Ishikawa (cell line): ENCODE results near the gene MED12.
A peak's percentile ranks its signal among the peaks of the same experiment; 100 is the strongest.

Experiments
- CEBPB ChIP-seq: IDR thresholded peaks from 2 replicates; pipeline ENCODE4 v1.6.1; 2012
- CREB1 ChIP-seq: IDR thresholded peaks from 2 replicates; pipeline ENCODE4 v1.6.1; 2012; ENCODE audit warnings: low read depth
- EGR1 ChIP-seq: IDR thresholded peaks from 2 replicates; pipeline ENCODE4 v1.6.1; 2012
- EP300 ChIP-seq: IDR thresholded peaks from 2 replicates; pipeline ENCODE4 v1.6.1; 2012; ENCODE audit warnings: borderline replicate concordance
- FOXM1 ChIP-seq: IDR thresholded peaks from 2 replicates; pipeline ENCODE4 v1.6.1; 2012; ENCODE audit warnings: low read depth, borderline replicate concordance
- NFIC ChIP-seq: IDR thresholded peaks from 2 replicates; pipeline ENCODE4 v1.6.1; 2012
- RAD21 ChIP-seq: IDR thresholded peaks from 2 replicates; pipeline ENCODE4 v1.6.1; 2012; ENCODE audit warnings: low read depth
- TAF1 ChIP-seq: IDR thresholded peaks from 2 replicates; pipeline ENCODE4 v1.6.1; 2012; ENCODE audit warnings: low read depth, mild to moderate bottlenecking
- TCF12 ChIP-seq: IDR thresholded peaks from 2 replicates; pipeline ENCODE4 v1.6.1; 2012; ENCODE audit warnings: low read depth
- TEAD4 ChIP-seq: IDR thresholded peaks from 2 replicates; pipeline ENCODE4 v1.6.1; 2012
- YY1 ChIP-seq: IDR thresholded peaks from 2 replicates; pipeline ENCODE4 v1.6.1; 2012; ENCODE audit warnings: low read depth
- ZBTB7A ChIP-seq: IDR thresholded peaks from 2 replicates; pipeline ENCODE4 v1.6.1; 2012; ENCODE audit warnings: low read depth
- TF ChIP-seq, protein P1 (sequence below): IDR thresholded peaks from 2 replicates; pipeline ENCODE4 v1.6.1; 2012
- TF ChIP-seq, protein P2 (sequence below): IDR thresholded peaks from 2 replicates; pipeline ENCODE4 v1.6.1; 2012
- TF ChIP-seq, protein P3 (sequence below): IDR thresholded peaks from 2 replicates; pipeline ENCODE4 v1.6.1; 2012; ENCODE audit warnings: low read depth, mild to moderate bottlenecking

Gene MED12

GRCh38 chrX:71181910-71182799 lies 63.8 kb downstream of the MED12 start:
- TF ChIP-seq EP300 (no peak), FOXM1 (0 out of 2 replicates have a peak, but pooled peaks have one; percentile 25), TEAD4 (peak; percentile 49; the same call in 1 of the 2 replicates), CEBPB (no peak), TAF1 (peak; percentile 71), CREB1 (no peak), ZBTB7A (0 out of 2 replicates have a peak, but pooled peaks have one; percentile 42), TCF12 (no peak), NFIC (no peak), EGR1 (no peak), YY1 (peak; percentile 73; the same call in 1 of the 2 replicates), RAD21 (no peak)
- TF ChIP-seq, protein P1, sequence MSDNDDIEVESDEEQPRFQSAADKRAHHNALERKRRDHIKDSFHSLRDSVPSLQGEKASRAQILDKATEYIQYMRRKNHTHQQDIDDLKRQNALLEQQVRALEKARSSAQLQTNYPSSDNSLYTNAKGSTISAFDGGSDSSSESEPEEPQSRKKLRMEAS = peak; percentile 91
- TF ChIP-seq, protein P2, sequence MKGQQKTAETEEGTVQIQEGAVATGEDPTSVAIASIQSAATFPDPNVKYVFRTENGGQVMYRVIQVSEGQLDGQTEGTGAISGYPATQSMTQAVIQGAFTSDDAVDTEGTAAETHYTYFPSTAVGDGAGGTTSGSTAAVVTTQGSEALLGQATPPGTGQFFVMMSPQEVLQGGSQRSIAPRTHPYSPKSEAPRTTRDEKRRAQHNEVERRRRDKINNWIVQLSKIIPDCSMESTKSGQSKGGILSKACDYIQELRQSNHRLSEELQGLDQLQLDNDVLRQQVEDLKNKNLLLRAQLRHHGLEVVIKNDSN = peak; percentile 80
- TF ChIP-seq, protein P3, sequence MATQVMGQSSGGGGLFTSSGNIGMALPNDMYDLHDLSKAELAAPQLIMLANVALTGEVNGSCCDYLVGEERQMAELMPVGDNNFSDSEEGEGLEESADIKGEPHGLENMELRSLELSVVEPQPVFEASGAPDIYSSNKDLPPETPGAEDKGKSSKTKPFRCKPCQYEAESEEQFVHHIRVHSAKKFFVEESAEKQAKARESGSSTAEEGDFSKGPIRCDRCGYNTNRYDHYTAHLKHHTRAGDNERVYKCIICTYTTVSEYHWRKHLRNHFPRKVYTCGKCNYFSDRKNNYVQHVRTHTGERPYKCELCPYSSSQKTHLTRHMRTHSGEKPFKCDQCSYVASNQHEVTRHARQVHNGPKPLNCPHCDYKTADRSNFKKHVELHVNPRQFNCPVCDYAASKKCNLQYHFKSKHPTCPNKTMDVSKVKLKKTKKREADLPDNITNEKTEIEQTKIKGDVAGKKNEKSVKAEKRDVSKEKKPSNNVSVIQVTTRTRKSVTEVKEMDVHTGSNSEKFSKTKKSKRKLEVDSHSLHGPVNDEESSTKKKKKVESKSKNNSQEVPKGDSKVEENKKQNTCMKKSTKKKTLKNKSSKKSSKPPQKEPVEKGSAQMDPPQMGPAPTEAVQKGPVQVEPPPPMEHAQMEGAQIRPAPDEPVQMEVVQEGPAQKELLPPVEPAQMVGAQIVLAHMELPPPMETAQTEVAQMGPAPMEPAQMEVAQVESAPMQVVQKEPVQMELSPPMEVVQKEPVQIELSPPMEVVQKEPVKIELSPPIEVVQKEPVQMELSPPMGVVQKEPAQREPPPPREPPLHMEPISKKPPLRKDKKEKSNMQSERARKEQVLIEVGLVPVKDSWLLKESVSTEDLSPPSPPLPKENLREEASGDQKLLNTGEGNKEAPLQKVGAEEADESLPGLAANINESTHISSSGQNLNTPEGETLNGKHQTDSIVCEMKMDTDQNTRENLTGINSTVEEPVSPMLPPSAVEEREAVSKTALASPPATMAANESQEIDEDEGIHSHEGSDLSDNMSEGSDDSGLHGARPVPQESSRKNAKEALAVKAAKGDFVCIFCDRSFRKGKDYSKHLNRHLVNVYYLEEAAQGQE = no peak

- TF ChIP-seq CREB1 = no peak
- TF ChIP-seq NFIC = no peak
- TF ChIP-seq CEBPB = no peak
- TF ChIP-seq TAF1 = no peak
- no peak for TF ChIP-seq YY1
These were observed 64.5 kb downstream of the MED12 start for GRCh38 chrX:71182871-71183270.

DNA sequence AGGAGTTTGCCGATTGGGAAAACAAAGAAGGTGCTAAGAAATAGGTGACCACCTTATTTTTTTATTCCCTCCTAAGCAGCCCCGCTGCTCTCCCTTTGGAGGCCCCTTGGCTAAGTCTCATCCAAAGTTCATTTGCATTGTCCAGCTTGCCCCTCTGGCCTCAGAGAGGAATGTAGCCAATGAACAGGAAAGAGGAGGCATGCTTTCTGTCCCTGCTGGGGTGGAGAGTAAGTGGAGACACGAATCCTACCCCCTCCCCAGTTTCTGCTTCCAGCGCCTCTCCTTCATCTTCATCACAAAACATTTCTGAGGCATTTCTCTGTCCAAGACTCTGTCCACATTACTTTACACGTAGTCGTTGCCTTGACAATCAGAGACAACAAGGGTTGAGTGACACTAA lies 64.9 kb downstream of the MED12 start:
- TF ChIP-seq ZBTB7A (no peak), YY1 (no peak), TCF12 (no peak), FOXM1 (no peak), RAD21 (no peak), CREB1 (no peak), EP300 (no peak), EGR1 (no peak), CEBPB (no peak), TEAD4 (no peak), TAF1 (no peak), NFIC (no peak)
- TF ChIP-seq, protein P3 = no peak
- TF ChIP-seq, protein P1 = no peak
- TF ChIP-seq, protein P2 = no peak

GRCh38 chrX:71184092-71184491 lies 65.7 kb downstream of the MED12 start:
- TF ChIP-seq EP300 (no peak), NFIC (no peak), TCF12 (no peak), YY1 (no peak)

- TF ChIP-seq, protein P2 = no peak
- TF ChIP-seq CREB1 (no peak), EP300 (no peak), FOXM1 (no peak), TEAD4 (no peak), EGR1 (no peak), YY1 (no peak), NFIC (no peak), ZBTB7A (no peak), RAD21 (no peak)
These were observed 66.6 kb downstream of the MED12 start for GRCh38 chrX:71184803-71185495.
